NCI-H82 (cell line): Measurements from ENCODE around the gene CNOT1.

ENCODE experiments used
- DNase-seq: peaks from one replicate; lab custom pipeline; 2025; lab: John Stamatoyannopoulos, UW

CNOT1 gene

GRCh38 chr16:58516768-58517107 is 112.9 kb downstream of the CNOT1 start:
- DNase-seq: no peak

- DNase-seq: peak; percentile 46
Measured at GRCh38 chr16:58515871-58516767, 113.5 kb downstream of the CNOT1 start.

- DNase-seq: peak; percentile 88
Measured at GRCh38 chr16:58515125-58515870, 114.3 kb downstream of the CNOT1 start, which contains the start of gene SETD6. Gene SETD6, plus strand, starts transcription at chr16:58515517. Its CDS starts 21 bp downstream, at chr16:58515538.

GRCh38 chr16:58513874-58514273 is 115.8 kb downstream of the CNOT1 start:
- no peak for DNase-seq

- peak; percentile 88 for DNase-seq
Measured at GRCh38 chr16:58511933-58512815, 117.5 kb downstream of the CNOT1 start.

- DNase-seq: no peak
Measured at GRCh38 chr16:58510776-58511628, 118.6 kb downstream of the CNOT1 start.

GRCh38 chr16:58510097-58510775 is 119.4 kb downstream of the CNOT1 start:
- DNase-seq: no peak

- no peak for DNase-seq
Measured at GRCh38 chr16:58509256-58510096, 120.2 kb downstream of the CNOT1 start.

GRCh38 chr16:58508671-58509251 is 120.9 kb downstream of the CNOT1 start:
- no peak for DNase-seq

- no peak for DNase-seq
Measured at GRCh38 chr16:58507963-58508670, 121.5 kb downstream of the CNOT1 start.

- no peak for DNase-seq
Measured at GRCh38 chr16:58507195-58507962, 122.2 kb downstream of the CNOT1 start.

- peak; percentile 45 for DNase-seq
Measured at GRCh38 chr16:58506241-58507194, 123.1 kb downstream of the CNOT1 start.

GRCh38 chr16:58503863-58504688 is 125.5 kb downstream of the CNOT1 start:
- DNase-seq: no peak

GRCh38 chr16:58503166-58503862 is 126.3 kb downstream of the CNOT1 start:
- no peak for DNase-seq
